Suprapubic skin (tissue), 4 donors: Measurements from ENCODE around the gene ZNF365.

Source experiments
- EP300 ChIP-seq: sonication (generic); formaldehyde crosslinking; IDR thresholded peaks from one replicate; pipeline ENCODE4 v1.6.1; 2017; ENCODE audit warnings: antibody characterized with exemption
- POLR2A ChIP-seq, 2 donors: fragments of 450-650 bp; IDR thresholded peaks; one replicate each; pipeline ENCODE4 v1.6.1; 2017; ENCODE audit warnings: antibody characterized with exemption in 2 of 2, mild to moderate bottlenecking in 2 of 2, moderate library complexity in 2 of 2
- POLR2AphosphoS5 ChIP-seq, 3 donors: sonication (generic); formaldehyde crosslinking; IDR thresholded peaks; one replicate each; pipeline ENCODE4 v1.6.1; 2017; ENCODE audit warnings: antibody characterized with exemption in 3 of 3
- TF ChIP-seq, protein P1 (sequence below), 2 donors: fragments of 200-600 bp in 1 of 2; fragments of 450-650 bp in 1 of 2; sonication (generic) in 1 of 2; IDR thresholded peaks; one replicate each; pipeline ENCODE4 v1.5.1; 2016 to 2019; ENCODE audit warnings: antibody characterized with exemption in 2 of 2, mild to moderate bottlenecking in 1 of 2, moderate library complexity in 1 of 2

DNA sequence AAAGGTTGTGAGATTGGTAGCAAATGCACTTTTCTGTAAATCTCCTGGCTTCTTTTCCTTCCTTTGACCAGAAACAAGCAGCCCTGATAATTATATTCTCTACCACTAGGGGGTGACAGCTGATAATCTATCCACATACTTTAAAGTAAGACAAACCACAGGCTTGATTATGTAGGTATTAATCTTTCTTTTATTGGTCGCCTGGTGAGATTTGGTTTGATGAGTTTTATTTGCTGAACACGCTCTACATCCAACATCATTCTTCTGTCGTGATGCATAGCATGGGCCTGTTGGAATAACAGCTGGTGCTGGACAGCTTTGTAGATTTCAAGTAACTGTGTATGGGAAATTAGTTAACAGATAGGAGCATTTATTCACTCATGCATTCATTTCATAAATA lies 63.5 kb downstream of the ZNF365 start:
- TF ChIP-seq, protein P1, sequence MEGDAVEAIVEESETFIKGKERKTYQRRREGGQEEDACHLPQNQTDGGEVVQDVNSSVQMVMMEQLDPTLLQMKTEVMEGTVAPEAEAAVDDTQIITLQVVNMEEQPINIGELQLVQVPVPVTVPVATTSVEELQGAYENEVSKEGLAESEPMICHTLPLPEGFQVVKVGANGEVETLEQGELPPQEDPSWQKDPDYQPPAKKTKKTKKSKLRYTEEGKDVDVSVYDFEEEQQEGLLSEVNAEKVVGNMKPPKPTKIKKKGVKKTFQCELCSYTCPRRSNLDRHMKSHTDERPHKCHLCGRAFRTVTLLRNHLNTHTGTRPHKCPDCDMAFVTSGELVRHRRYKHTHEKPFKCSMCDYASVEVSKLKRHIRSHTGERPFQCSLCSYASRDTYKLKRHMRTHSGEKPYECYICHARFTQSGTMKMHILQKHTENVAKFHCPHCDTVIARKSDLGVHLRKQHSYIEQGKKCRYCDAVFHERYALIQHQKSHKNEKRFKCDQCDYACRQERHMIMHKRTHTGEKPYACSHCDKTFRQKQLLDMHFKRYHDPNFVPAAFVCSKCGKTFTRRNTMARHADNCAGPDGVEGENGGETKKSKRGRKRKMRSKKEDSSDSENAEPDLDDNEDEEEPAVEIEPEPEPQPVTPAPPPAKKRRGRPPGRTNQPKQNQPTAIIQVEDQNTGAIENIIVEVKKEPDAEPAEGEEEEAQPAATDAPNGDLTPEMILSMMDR (IDR thresholded peaks at IDR 0.05), result peak; percentile 69 to 72
- TF ChIP-seq POLR2AphosphoS5 (IDR thresholded peaks at IDR 0.05), result no peak
- no peak for TF ChIP-seq EP300
- no peak for TF ChIP-seq POLR2A (IDR thresholded peaks at IDR 0.05)
